PC-3 (cell line): ENCODE data around the gene PRKCQ. TPM values are rescaled to one million over a fixed set of nuclear protein-coding genes. Genes with fewer than 3 reads are reported as not detected.

Experiments used
- ATAC-seq: fragments of 200-7000 bp; cut with Tn5 transposase; 2 replicates; pipeline ENCODE4 v1.9.1; 2020; ENCODE audit warnings: mild to moderate bottlenecking, moderate library complexity
- BruUV-seq: library from RNA; stranded (reverse); fragments of 400-500 nt; replicated peaks from 2 replicates; lab custom pipeline; 2021; lab: Mats Ljungman, UMichigan
- CTCF ChIA-PET: fragments of 300-600 bp; sonication (Branson Sonifier 250); formaldehyde crosslinking; loops from one replicate; lab custom pipeline; 2022; ENCODE audit warnings: antibody characterized with exemption; lab: Charles Lee
- POLR2A ChIA-PET: fragments of 300-600 bp; sonication (Branson Sonifier 250); formaldehyde crosslinking; loops from one replicate; lab custom pipeline; 2022; ENCODE audit warnings: antibody characterized with exemption; ENCODE audit not compliant: unreplicated experiment; lab: Charles Lee
- DNase-seq: peaks from one replicate; pipeline ENCODE4 v3.0.0-alpha.2; 2015
- H2AFZ ChIP-seq: fragments of 300-600 bp; sonication (generic); 2 replicates; pipeline ENCODE4 v1.6.0; 2016; ENCODE audit warnings: antibody characterized with exemption, low read length
- H3F3A ChIP-seq: fragments of 300-600 bp; sonication (generic); one replicate; pipeline ENCODE4 v1.6.0; 2017; ENCODE audit warnings: antibody characterized with exemption, low read length, control low read depth, mild to moderate bottlenecking; ENCODE audit not compliant: unreplicated experiment
- H3K27ac ChIP-seq: fragments of 300-600 bp; sonication (generic); 2 replicates; pipeline ENCODE4 v1.5.1; 2016; ENCODE audit warnings: mild to moderate bottlenecking, low read length
- H3K27me3 ChIP-seq: fragments of 300-600 bp; sonication (generic); 2 replicates; pipeline ENCODE4 v1.6.1; 2016; ENCODE audit warnings: low read length, mixed read lengths
- H3K36me3 ChIP-seq: fragments of 300-600 bp; sonication (generic); 2 replicates; pipeline ENCODE4 v1.6.1; 2016; ENCODE audit warnings: low read depth, mixed run types, low read length, mixed read lengths
- H3K4me1 ChIP-seq: fragments of 300-600 bp; sonication (generic); 2 replicates; pipeline ENCODE4 v1.5.1; 2016; ENCODE audit warnings: low read length; ENCODE audit not compliant: insufficient read depth
- H3K4me2 ChIP-seq: fragments of 300-600 bp; sonication (generic); 2 replicates; pipeline ENCODE4 v1.6.0; 2016; ENCODE audit warnings: low read length
- H3K4me3 ChIP-seq: fragments of 300-600 bp; sonication (generic); 2 replicates; pipeline ENCODE4 v1.5.1; 2016; ENCODE audit warnings: mild to moderate bottlenecking, low read length, mixed read lengths
- H3K79me2 ChIP-seq: fragments of 300-600 bp; sonication (generic); 2 replicates; pipeline ENCODE4 v1.6.1; 2017; ENCODE audit warnings: low read length, mixed read lengths
- H3K9ac ChIP-seq: fragments of 300-600 bp; sonication (generic); 2 replicates; pipeline ENCODE4 v1.6.0; 2016; ENCODE audit warnings: mild to moderate bottlenecking, low read length
- H3K9me2 ChIP-seq: fragments of 300-600 bp; sonication (generic); replicated peaks from 2 replicates; pipeline ENCODE4 v1.6.1; 2016; ENCODE audit warnings: mixed run types, low read length, mixed read lengths
- H3K9me3 ChIP-seq: fragments of 300-600 bp; sonication (generic); 2 replicates; pipeline ENCODE4 v1.6.1; 2016; ENCODE audit warnings: low read length, mixed read lengths
- H4K20me1 ChIP-seq: fragments of 300-600 bp; sonication (generic); 2 replicates; pipeline ENCODE4 v1.6.1; 2016; ENCODE audit warnings: low read length, mixed read lengths
- EZH2 ChIP-seq: fragments of 300-600 bp; sonication (generic); IDR thresholded peaks from one replicate; pipeline ENCODE4 v1.6.1; 2017; ENCODE audit warnings: antibody characterized with exemption, mild to moderate bottlenecking, low read length; ENCODE audit not compliant: unreplicated experiment
- EZH2phosphoT487 ChIP-seq: fragments of 300-600 bp; sonication (generic); IDR thresholded peaks from 2 replicates; pipeline ENCODE4 v1.6.1; 2018; ENCODE audit warnings: mild to moderate bottlenecking, antibody characterized with exemption, low read length, borderline replicate concordance
- intact Hi-C: fragments of 100-400 bp; cut with micrococcal nuclease; formaldehyde crosslinking; loops from 2 replicates; pipeline ENCODE4 v1.9.0; 2023
- total RNA-seq: library from RNA; depleted of rRNA; stranded (reverse); fragments of >200 nt; gene quantifications from 2 replicates; pipeline ENCODE4 v1.2.3, GENCODE V29; 2014
- TF ChIP-seq, protein P1 (sequence below): fragments of 300-600 bp; sonication (generic); conservative IDR thresholded peaks from 2 replicates; pipeline ENCODE4 v1.5.1; 2017; ENCODE audit warnings: antibody characterized with exemption, low read depth, mild to moderate bottlenecking, low read length

PRKCQ gene
- total RNA-seq, 1 experiment from 2014 or later: not detected

GRCh38 chr10:6404127-6405072 lies 175.7 kb downstream of the PRKCQ start:
- Histone ChIP-seq H4K20me1 (no peaks in the 10 kb centered on the region), H3K27me3 (no peaks in the 10 kb centered on the region), H3K4me1 (peaks cover 4% of the 10 kb centered on the region), H3K9me2 (no peaks in the 10 kb centered on the region), H3K4me2 (no peak overlapping the region), H3K9ac (no peak overlapping the region), H3K36me3 (no peaks in the 10 kb centered on the region), H3K4me3 (no peak overlapping the region), H3F3A (no peaks in the 10 kb centered on the region), H2AFZ (no peak overlapping the region), H3K27ac (no peak overlapping the region), H3K9me3 (no peaks in the 10 kb centered on the region), H3K79me2 (no peaks in the 10 kb centered on the region)
- DNase-seq: no peak
- no peak for TF ChIP-seq EZH2
- TF ChIP-seq, protein P1, sequence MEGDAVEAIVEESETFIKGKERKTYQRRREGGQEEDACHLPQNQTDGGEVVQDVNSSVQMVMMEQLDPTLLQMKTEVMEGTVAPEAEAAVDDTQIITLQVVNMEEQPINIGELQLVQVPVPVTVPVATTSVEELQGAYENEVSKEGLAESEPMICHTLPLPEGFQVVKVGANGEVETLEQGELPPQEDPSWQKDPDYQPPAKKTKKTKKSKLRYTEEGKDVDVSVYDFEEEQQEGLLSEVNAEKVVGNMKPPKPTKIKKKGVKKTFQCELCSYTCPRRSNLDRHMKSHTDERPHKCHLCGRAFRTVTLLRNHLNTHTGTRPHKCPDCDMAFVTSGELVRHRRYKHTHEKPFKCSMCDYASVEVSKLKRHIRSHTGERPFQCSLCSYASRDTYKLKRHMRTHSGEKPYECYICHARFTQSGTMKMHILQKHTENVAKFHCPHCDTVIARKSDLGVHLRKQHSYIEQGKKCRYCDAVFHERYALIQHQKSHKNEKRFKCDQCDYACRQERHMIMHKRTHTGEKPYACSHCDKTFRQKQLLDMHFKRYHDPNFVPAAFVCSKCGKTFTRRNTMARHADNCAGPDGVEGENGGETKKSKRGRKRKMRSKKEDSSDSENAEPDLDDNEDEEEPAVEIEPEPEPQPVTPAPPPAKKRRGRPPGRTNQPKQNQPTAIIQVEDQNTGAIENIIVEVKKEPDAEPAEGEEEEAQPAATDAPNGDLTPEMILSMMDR: no peak
- TF ChIP-seq EZH2phosphoT487: no peak
- no TSS peak for BruUV-seq
- ATAC-seq: no peak
- intact Hi-C loops: loop anchor here (5.0 kb wide), 1 partner anchor 317 kb away; the partner anchor contains the start of gene RBM17
- POLR2A ChIA-PET: no interaction called here
- CTCF ChIA-PET: no interaction called here

GRCh38 chr10:6402960-6403359 lies 177.1 kb downstream of the PRKCQ start:
- Histone ChIP-seq H3K27me3 (no peaks in the 10 kb centered on the region), H3K4me3 (no peak overlapping the region), H3K79me2 (no peaks in the 10 kb centered on the region), H2AFZ (no peak overlapping the region), H3K4me2 (no peak overlapping the region), H3K9me3 (no peaks in the 10 kb centered on the region), H3K36me3 (no peaks in the 10 kb centered on the region), H3K27ac (no peak overlapping the region), H3K9me2 (no peaks in the 10 kb centered on the region), H3F3A (no peaks in the 10 kb centered on the region), H3K4me1 (peaks cover 4% of the 10 kb centered on the region), H3K9ac (no peak overlapping the region), H4K20me1 (no peaks in the 10 kb centered on the region)
- TF ChIP-seq EZH2phosphoT487: no peak
- TF ChIP-seq, protein P1: no peak
- no peak for TF ChIP-seq EZH2
- DNase-seq (no peak), ATAC-seq (no peak; the same call in 1 of the 2 replicates)
- intact Hi-C loops: loop anchor here (5.0 kb wide), 1 partner anchor 316 kb away; the partner anchor contains the start of gene RBM17
- CTCF ChIA-PET: interaction anchor here (1.8 kb wide), 1 partner anchor 293 kb away, joined by 12 read pairs; no protein-coding TSS in a partner anchor
- BruUV-seq: no TSS peak
- POLR2A ChIA-PET: no interaction called here
